Stimulated activated CD4-positive, alpha-beta T cell treated with anti-CD3 and anti-CD28 coated beads, Interleukin-12 subunit alpha, Interleukin-12 subunit beta, amount 100 ng/mL, for 4 hours (primary cell): ENCODE measurements around the gene KNDC1.
A peak's percentile ranks its signal among the peaks of the same experiment; 100 is the strongest.
"Not testable (repeated sequence)": the region's sequence is repeated elsewhere in the genome, so short reads cannot be mapped to it uniquely, and the experiment has no call there.

Experiments
- DNase-seq: peaks from one replicate; pipeline ENCODE4 v3.0.0-alpha.2; 2020

The KNDC1 gene

DNA sequence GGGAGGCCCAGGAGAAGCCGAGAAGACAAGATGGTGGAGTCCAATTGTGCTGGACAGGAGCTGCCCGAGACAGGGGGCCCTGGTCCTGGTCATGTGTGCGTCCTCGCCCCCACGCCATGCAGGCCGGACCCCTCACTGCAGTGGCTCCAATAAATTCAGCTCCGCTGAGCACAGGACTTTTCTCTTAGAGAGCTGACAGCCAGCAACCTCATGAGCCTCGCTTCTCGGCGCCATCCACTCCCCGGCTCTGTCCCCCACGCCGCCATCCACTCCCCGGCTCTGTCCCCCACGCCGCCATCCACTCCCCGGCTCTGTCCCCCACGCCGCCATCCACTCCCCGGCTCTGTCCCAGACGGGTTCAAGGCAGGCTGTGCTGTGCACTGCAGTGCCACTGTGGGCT lies 67.2 kb downstream of the KNDC1 start:
- no peak for DNase-seq

DNA sequence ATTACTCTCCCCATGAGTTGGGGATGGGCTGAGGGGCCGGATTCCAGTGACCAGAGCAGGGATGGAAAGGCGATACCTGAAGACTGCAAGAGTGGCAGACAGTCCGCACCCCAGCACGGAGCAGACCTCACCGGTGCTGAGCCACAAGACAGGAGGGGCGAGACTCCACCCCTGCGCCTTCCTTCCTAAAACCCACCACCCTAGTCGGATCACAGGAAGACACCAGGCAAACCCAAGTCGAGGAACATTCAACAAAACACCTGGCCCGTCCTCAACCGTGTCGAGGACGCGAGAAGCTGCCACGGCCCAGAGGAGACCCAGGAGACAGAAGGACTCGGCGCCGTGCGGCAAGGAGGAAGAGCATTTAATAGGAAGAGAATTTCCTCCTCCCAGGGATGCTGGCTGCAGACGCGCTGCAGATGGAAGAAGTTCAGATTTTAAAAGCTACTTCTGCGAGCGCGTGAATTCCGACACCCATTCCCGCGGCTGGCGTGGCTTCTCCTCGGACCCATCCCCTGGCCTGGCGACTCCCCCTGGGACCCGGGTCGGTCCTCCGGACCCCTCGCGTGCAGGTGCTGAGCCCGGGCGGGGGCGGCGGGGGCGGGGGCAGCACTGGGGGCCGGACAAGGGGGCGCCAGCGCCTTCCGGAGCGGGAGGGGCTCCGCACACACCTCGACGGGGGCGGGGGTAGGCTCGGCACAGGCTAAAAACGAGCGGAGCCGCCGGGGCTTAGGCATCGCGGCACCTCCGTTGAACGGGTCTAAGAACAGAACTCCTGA lies 69.4 kb downstream of the KNDC1 start:
- DNase-seq, result no peak

DNA sequence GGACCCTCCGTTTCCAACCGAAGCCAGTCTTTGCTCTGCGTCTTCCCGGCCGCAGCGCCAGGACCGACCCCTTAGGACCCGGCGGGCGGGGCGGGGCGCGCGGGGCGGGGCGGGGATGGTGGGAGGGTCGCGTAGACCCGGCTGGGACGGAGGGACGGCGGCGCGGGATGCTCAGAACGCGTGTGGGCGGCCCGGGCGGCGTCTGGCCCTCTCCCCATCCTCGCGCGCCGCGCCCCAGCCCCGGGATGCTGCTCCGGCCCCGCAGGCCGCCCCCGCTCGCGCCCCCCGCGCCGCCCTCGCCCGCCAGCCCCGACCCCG lies 70.0 kb downstream of the KNDC1 start, which contains the start of gene UTF1:
Gene UTF1, plus strand, starts transcription at position 174 of the 318 bp plus-strand sequence. Its CDS starts 72 bp downstream, at position 246.
- no peak for DNase-seq

DNA sequence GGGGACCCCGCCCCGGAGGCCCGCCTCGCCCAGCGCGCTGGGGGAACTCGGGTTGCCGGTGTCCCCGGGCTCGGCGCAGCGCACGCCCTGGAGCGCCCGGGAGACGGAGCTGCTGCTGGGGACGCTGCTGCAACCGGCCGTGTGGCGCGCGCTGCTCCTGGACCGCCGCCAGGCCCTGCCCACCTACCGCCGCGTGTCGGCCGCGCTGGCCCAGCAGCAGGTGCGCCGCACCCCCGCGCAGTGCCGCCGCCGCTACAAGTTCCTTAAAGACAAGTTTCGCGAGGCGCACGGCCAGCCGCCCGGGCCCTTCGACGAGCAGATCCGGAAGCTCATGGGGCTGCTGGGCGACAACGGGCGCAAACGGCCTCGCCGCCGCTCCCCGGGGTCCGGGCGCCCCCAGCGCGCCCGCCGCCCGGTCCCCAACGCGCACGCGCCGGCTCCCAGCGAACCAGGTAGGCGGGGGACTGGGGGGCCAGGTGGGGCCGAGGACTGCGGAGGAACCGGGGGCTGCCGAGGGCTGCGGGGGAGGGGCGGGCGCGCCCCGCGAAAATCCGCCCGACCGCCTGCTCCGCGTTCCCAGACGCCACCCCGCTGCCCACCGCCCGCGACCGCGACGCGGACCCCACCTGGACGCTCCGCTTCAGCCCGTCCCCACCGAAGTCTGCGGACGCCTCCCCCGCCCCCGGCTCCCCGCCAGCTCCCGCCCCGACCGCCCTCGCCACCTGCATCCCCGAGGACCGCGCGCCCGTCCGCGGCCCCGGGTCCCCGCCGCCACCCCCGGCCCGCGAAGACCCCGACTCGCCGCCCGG lies 70.6 kb downstream of the KNDC1 start:
- DNase-seq, result peak; percentile 26

DNA sequence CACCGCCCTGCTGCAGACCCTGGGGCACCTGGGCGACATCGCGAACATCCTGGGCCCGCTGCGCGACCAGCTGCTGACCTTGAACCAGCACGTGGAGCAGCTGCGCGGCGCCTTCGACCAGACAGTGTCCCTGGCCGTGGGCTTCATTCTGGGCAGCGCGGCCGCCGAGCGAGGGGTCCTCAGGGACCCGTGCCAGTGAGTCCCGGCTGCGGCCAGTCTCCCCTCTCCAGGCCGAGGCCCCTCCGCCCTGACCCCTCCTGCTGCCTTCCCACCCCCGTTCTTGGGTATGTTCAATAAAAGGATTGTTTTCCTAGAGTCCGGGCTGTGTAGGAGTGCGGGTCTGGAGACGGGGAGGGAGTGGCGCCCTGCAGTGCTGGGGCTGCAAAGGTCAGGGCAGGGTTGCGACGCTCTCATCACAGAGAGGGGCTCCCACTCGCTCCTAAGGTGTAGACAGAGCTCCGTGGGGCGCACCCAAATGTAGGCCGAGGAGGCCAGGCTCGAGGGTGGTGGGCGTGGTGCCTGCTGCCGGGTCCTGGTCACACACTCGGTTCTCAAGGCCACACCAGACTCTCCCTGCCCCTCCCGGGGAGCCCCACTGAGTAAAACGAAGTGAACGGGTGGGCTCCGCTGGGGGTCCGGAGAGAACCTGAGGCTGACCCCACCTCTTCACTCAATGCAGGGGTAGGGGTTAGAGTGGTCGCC lies 71.4 kb downstream of the KNDC1 start:
- DNase-seq, result no peak

DNA sequence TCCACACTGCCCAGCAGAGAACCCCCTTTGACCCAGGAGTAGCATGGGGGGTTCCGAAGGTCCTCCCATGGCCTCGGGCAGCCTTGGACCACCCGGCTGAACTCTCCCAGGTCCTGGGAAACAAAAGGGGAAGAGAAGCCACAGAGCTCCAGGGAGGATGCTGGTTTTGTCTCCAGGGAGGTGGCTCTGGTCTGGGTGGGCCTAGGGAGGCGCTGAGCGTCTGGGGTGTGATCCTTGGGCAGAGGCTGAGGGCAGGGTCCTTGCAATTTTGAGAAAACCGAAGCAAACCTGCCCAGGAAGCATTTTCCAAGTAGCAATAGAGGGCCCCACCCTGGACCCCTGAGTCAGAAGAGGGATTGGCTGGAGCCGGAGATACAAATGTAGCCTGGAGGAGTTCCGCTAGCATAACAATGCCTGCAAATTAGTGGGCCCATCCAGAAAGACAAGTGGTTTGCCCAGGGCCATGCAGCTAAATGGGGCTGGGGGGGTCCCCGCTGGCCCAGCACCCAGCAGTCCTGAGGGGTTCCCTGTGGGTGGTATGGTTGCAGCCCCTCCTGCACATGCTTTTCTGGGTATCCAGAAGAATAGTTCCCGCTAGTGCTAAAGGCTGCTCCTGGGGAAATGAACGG lies 72.0 kb downstream of the KNDC1 start:
- no peak for DNase-seq

DNA sequence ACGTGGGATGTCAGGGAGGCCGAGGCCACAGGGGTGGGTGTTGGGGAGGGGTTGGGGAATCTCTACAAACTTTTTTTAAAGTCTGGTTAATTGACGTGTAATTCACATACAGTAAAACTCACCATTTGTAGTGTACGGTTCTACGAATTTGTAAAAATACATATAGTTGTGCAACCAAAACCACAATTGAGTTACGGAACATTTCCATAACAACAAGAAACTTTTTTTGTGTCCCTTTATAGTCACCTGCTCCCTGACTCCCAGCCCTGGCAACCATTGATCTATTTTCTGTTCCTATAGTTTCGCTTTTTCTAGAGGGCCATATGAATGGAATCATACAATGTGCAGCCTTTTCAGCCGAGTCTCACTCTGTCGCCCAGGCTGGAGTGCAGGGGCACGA lies 74.8 kb downstream of the KNDC1 start:
- DNase-seq, result not testable (repeated sequence)

DNA sequence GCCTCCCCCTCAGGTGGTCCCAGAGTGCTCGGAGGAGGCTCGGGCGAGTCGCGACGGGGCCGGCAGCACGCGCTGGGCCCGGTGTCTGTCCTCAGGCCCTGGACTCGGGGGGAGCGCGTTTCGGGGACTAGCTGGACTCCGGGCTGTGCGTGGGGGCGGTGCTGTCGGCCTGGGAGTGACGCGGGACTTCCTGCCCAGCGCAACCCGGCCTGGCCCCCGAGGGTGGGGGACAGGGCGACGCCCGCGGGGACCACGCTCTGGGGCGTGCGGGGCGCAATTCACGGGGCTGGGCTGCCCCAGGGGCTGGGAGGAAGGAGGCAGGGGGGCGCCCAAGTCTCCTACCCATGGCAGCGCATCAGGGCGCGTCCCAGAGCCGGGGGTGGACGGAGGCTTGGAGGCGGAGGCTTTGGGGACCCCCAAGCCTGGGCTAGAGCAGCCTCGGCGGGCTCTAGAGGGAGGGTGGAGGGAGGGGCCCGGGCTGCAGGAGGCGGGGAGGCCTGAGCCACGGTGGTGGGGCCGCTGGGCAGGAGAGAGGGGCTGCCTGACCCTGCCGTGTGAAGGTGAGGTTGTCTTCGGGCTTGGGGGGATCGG lies 75.3 kb downstream of the KNDC1 start:
- DNase-seq, result no peak

DNA sequence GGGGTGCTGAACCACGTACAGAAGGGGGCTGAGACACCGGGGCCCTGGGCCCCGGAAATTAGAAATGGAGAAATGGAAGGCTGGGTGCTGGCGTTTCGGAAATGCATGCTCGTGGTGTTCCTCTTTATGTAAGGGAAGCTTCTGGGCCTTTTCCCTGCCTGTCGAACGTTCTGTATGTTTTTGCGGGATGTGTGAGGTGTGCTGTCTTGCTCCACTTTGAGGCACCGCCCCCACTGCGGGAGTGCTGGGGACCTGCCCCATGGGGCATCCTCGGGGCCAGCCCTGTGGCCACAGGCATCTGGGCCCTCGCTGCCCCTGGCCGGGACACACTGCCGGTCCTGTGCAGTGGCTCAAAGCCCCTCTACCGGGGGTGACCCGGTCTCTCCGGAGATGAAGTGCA lies 75.9 kb downstream of the KNDC1 start:
- no peak for DNase-seq

DNA sequence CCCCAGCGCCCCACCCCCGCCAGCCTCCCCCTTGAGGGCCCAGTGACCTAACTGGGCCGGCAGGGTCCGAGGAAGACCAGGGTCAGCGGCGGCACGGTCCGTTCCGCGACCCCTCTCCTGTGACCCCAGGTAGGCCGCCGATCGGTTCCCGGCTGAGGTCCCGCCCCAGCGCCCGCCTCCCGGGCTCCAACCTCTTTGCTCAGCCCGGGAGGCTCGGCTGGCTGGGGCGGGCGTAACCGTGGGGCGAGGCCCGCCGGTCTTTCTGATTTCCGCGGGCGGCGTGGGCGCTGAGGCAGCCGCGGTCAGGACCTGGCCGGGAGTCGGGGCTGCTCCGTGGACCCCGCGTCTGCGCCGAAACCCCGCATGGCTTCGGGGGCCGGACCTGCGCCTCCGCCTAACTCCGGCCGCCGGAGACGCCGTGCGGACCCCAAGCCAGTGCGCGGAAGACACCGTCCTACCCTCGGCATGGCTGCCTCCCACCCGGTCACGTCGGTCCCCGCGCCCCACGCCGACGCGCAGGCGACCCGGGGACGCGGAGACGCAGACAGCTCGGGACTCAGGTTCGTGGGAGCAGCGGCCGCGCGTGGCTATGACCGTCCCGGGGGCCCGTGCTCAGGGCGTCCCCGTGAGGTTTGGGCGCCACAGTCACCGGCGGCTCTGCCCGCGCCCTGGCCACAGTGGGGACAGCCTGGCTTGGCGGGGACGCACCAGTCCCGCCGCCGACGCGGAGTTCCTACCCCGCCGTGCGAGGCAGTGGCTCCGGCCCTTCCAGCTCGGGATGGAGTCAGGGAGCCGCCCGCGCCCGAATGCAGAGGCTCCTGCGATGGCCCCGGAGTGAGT lies 76.6 kb downstream of the KNDC1 start:
- DNase-seq, result no peak

DNA sequence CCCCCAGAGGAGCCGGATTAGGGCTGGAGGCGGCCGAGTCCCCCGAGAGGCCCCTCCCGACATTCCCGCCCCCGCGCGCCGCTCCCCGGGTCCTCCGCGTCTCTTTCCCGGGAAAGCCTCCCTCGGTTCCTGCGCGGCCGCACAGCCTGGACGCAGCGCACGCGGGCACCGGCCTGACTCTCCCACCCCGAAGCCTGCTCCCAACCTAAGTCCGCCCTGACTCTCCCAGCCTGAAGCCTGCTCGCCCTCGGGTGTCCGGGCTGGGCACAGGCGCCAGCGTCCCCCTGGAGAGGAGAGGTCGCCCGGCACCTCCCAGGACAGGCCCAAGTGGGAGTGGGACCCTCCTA lies 77.2 kb downstream of the KNDC1 start:
- no peak for DNase-seq

DNA sequence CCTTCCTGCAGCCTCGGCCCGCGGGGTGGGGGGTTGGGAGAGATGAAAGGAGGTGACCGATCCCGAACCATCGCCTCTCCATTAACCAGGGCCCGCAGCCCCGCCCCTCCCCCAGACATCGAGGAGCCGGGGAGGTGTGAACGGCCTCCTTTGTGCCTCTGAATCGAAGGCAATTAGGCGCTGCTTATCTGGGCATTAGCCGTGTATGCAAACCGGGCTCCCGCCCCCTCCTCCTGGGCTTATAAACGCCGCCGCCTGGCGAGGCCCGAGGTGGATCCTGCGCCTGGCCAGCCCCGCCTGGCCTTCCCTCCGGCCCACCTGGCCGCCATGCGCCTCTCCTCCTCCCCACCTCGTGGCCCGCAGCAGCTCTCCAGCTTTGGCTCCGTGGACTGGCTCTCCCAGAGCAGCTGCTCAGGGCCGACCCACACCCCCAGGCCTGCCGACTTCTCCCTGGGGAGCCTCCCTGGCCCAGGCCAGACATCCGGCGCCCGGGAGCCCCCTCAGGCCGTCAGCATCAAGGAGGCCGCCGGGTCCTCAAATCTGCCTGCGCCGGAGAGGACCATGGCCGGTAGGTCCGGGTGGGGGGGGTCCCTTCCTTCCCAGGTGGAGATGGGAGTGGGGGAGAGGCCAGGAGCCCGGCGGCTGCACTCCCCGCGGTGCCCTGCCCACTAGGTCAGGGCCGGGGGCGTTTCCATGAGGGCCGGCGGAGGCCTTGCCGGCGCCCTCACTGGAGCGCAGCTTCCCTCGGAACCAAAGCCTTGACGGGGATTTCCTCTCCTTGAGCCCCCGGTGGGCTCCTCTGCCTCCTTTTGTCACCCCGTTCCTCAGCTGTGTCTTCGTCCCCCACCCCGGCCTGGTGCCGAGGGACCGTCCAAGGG lies 77.8 kb downstream of the KNDC1 start, which contains the start of gene VENTX:
Gene VENTX, plus strand, starts transcription at position 268 of the 878 bp plus-strand sequence. Its CDS starts 60 bp downstream, at position 328.
- DNase-seq, result no peak

DNA sequence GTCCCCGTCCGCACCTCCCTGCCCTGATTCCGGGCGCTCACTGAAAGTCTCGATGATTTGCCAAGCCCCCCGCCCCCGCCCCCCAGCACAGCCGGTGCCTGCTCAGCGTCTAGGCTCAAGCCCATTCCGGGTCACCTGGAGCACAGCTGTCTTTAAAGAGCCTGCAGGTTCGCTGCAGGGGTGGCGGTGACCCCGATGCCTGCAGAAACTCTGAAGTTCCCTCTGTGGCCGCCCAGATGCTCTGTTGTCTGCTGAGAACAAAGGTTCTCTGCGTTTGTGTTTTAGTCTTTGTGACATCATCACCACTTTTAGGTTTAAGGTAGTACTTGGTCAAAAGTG lies 78.4 kb downstream of the KNDC1 start:
- no peak for DNase-seq

DNA sequence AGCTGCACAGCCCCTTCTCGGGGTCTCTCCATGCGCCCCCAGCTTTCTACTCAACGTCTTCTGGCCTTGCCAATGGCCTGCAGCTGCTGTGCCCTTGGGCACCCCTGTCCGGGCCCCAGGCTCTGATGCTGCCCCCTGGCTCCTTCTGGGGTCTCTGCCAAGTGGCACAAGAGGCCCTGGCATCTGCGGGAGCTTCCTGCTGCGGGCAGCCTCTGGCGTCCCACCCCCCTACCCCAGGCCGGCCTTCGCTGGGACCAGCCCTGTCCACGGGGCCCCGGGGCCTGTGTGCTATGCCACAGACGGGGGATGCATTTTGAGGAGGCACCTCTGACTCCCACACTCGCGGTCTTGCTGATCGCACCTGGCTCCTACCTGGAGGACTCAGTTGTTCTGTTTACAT lies 80.0 kb downstream of the KNDC1 start:
- DNase-seq, result no peak

DNA sequence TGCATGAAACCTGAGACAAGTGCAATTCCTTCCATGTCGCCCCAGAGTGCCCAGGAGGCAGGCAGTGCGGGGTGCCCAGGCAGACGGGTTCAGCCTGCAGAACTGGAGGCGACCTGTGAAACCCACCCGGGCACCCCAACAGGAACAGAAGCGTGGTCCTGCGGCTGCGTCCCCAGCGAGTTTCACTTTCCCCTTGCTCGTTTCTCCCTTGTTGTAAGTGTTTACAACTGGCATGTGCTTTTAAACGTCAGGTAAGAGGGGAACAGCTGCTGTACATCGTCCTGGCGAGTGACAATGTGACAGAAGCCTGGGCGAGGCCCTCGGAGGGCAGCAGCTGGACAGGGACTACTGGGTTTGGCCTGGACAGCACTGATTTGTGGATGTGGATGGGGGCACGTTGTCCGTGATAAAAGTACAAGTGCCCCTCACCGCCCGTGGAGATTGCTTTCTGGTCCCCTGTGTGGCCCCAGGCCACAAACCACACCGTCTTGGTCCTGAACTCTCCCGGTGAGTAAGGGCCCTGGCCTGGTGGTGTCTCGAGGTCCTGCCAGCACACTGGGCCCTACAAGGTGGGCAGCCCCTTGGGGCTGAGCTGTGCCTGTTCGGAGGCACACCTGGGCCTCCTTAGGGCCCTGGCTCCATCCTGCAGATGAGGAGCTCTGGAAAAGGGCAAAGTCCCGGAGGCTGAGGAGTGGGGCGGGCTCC lies 81.6 kb downstream of the KNDC1 start:
- DNase-seq, result no peak

DNA sequence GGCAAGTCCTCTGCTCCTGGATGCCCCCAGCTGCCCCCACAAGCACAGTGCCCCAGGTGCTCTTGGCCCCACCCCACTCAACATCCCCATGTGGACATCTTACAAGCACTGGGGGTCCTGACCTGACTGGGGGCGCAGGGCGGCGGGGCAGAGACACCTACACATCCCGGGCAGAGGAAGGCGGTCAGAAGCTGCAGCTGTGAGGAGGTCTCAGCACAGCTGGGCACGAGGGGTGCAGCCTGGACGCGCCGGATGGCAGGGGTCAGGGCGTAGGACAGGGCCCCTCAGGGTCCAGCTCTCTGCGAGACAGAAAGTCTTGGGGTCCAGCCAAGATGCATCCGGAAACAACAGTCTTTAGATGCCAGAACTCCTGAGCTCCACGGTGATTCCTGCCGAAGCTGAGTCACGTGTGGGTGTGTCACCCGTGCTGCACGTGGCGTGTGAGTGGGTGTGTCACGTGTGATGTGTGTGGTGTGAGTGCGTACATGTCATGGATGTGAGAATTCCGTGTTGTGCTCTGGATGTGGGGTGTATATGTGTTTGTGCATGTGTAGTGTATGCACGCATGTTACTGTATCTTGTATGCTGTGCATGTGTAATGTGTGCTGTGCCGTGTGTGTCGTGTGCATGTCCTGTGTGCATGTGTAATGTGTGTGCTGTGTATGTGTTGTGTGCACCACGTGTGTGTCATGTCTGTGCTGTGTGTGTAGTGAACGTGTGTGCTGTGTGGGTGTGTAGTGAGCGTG lies 82.8 kb downstream of the KNDC1 start:
- DNase-seq, result no peak

DNA sequence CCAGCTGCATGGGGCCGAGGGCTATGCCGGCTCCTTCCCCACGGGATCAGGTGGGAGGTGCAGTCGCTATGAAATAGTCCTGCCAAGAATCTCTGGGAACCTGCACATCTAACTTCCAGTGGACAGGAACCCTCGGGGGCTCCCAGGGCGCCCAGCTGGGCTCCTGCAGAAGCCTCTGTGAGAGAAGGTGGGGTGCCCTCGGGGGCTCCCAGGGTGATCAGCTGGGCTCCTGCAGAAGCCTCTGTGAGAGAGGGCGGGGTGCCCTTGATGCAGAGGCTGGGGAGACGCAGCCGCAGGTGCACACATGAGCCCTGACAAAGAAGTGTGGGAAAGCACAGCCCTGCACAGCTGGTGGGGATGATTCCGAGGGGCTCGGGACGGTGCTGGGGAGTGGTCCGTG lies 83.6 kb downstream of the KNDC1 start:
- DNase-seq, result no peak

DNA sequence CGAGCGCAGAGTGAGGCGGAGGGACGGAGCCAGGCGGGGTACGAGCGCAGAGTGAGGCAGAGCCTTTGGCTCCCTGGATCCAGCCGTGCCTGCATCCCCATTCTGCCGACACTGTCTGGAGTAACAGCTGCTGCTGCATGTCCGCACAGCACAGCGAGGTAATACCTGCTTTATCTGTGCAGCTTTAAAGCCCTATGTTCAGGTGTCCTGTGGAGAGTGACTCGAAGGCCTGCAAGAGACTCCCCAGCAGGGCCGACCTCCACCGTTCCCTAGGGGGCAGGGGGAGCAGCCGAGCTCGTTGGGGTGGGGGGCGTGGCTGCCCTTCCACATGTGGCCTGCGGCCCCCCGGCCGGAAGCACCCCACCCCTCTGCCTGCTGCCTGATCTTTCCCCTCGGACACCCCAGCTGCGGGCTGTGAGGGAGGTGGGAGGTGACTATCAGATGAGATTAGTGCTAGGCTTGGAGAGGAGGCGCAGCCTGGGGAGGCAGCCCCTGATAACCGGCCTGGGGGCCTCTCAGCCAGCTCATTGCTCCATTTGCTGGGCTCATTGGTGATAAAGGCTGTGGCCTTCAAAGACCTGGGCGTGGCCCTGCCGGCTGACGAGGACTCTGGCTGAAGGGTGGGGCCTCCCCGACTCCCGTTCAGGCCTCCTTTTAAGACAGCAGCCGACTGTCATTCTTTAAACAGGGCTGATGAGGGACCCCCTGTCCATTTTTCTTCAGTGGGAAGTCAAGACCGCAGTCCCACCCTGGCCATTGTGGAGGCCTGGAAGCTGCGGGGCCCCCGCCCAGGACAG lies 85.6 kb downstream of the KNDC1 start:
- no peak for DNase-seq

DNA sequence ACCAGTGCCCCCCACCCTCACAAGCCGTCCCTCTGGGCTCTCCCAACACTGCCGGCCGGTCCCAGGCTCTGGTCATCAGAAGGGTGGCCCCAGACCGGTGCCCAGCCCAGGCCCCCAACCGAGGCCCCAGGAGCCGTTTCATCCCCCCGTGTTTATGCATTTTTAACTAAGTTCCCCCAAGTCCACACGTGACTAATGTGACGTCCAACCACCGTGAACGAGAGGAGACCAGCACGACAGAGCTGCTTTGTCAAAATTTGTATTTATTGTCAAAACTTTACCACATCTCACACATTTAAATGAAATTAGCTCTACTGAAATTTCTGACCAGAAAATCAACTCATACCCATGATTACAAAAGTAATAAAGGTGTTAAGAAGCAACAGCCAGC lies 86.2 kb downstream of the KNDC1 start:
- DNase-seq, result no peak
